Adrenal gland (tissue), 5 donors: ENCODE data around the gene TRMT10A.

Source experiments
- POLR2A ChIP-seq, 2 donors: fragments of 450-650 bp; IDR thresholded peaks; one replicate each; pipeline ENCODE4 v1.6.1; 2017; ENCODE audit warnings: antibody characterized with exemption in 2 of 2, mild to moderate bottlenecking in 2 of 2, moderate library complexity in 1 of 2
- TF ChIP-seq, protein P1 (sequence below), 6 experiments: fragments of 450-650 bp in 4 of 6; fragments of 200-600 bp in 2 of 6; sonication (generic) in 1 of 6; IDR thresholded peaks; 1 replicate in 5 of 6; 2 replicates in 1 of 6; pipeline versions ENCODE4 v1.5.1 to v1.8.0; 2016 to 2021; ENCODE audit warnings: antibody characterized with exemption in 6 of 6, mild to moderate bottlenecking in 2 of 6, moderate library complexity in 1 of 6
- donor health status: DM: no; HTN: no; CAD: no.

DNA sequence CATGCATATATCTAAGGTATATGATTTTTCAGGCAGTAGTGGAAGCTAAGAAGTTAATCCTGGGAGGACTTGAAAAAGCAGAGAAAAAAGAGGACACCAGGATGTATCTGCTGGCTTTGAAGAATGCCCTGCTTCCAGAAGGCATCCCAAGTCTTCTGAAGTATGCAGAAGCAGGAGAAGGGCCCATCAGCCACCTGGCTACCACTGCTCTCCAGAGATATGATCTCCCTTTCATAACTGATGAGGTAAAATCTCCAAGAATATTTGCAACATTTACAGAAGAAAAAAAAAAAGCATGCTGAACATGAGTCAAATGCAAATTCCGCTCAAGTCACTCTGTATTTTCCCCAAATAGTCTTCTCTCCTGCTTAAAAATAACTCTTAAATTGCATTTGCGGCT is 42.9 kb upstream of the TRMT10A start:
- no peak for TF ChIP-seq POLR2A (IDR thresholded peaks at IDR 0.05)
- TF ChIP-seq, protein P1, sequence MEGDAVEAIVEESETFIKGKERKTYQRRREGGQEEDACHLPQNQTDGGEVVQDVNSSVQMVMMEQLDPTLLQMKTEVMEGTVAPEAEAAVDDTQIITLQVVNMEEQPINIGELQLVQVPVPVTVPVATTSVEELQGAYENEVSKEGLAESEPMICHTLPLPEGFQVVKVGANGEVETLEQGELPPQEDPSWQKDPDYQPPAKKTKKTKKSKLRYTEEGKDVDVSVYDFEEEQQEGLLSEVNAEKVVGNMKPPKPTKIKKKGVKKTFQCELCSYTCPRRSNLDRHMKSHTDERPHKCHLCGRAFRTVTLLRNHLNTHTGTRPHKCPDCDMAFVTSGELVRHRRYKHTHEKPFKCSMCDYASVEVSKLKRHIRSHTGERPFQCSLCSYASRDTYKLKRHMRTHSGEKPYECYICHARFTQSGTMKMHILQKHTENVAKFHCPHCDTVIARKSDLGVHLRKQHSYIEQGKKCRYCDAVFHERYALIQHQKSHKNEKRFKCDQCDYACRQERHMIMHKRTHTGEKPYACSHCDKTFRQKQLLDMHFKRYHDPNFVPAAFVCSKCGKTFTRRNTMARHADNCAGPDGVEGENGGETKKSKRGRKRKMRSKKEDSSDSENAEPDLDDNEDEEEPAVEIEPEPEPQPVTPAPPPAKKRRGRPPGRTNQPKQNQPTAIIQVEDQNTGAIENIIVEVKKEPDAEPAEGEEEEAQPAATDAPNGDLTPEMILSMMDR (IDR thresholded peaks at IDR 0.05) = no peak
